IMR-90 (cell line): ENCODE results near the gene JAKMIP2.

ENCODE experiments used
- BHLHE40 ChIP-seq: fragments of 150-350 bp; IDR thresholded peaks from 2 replicates; pipeline ENCODE4 v1.6.1; 2016; ENCODE audit warnings: mild to moderate bottlenecking, low read depth, low read length
- CEBPB ChIP-seq: IDR thresholded peaks from 2 replicates; pipeline ENCODE4 v1.6.1; 2012; ENCODE audit warnings: low read depth, low read length, improper control_type of control experiment
- CHD1 ChIP-seq: IDR thresholded peaks from 2 replicates; pipeline ENCODE4 v1.6.1; 2012; ENCODE audit warnings: low read depth, low read length, improper control_type of control experiment
- CTCF ChIP-seq: conservative IDR thresholded peaks from 2 replicates; pipeline ENCODE4 v1.5.1; 2012; ENCODE audit warnings: mild to moderate bottlenecking, low read depth, low read length, improper control_type of control experiment
- ELK1 ChIP-seq: fragments of 150-350 bp; IDR thresholded peaks from 2 replicates; pipeline ENCODE4 v1.6.1; 2016; ENCODE audit warnings: low read depth, mild to moderate bottlenecking, low read length, moderate library complexity, borderline replicate concordance
- FOS ChIP-seq: fragments of 150-350 bp; IDR thresholded peaks from 2 replicates; pipeline ENCODE4 v1.6.1; 2016; ENCODE audit warnings: low read depth, low read length
- MAFK ChIP-seq: IDR thresholded peaks from 2 replicates; pipeline ENCODE4 v1.6.1; 2012; ENCODE audit warnings: low read depth, low read length, improper control_type of control experiment
- MAZ ChIP-seq: IDR thresholded peaks from 2 replicates; pipeline ENCODE4 v1.6.1; 2012; ENCODE audit warnings: low read depth, mild to moderate bottlenecking, low read length, improper control_type of control experiment, moderate library complexity, borderline replicate concordance
- MXI1 ChIP-seq: IDR thresholded peaks from 2 replicates; pipeline ENCODE4 v1.6.1; 2012; ENCODE audit warnings: low read depth, mild to moderate bottlenecking, low read length, moderate library complexity, borderline replicate concordance
- POLR2A ChIP-seq: IDR thresholded peaks from 2 replicates; pipeline ENCODE4 v1.6.1; 2012; ENCODE audit warnings: mild to moderate bottlenecking, low read depth, low read length
- RAD21 ChIP-seq: IDR thresholded peaks from 2 replicates; pipeline ENCODE4 v1.6.1; 2012; ENCODE audit warnings: low read length, improper control_type of control experiment
- RFX5 ChIP-seq: IDR thresholded peaks from 2 replicates; pipeline ENCODE4 v1.8.0; 2012; ENCODE audit warnings: low read depth, mild to moderate bottlenecking, low read length, moderate library complexity
- SMC3 ChIP-seq: fragments of 150-350 bp; IDR thresholded peaks from 2 replicates; pipeline ENCODE4 v1.6.1; 2016; ENCODE audit warnings: low read depth, mild to moderate bottlenecking, antibody characterized with exemption, low read length, moderate library complexity
- USF2 ChIP-seq: fragments of 150-350 bp; IDR thresholded peaks from 2 replicates; pipeline ENCODE4 v1.6.1; 2017; ENCODE audit warnings: mild to moderate bottlenecking, antibody characterized with exemption, low read length, low read depth

GRCh38 chr5:147690595-147690994, 91.9 kb downstream of the JAKMIP2 start:
- TF ChIP-seq POLR2A (no peak), CTCF (no peak), MAZ (no peak), CEBPB (no peak), SMC3 (no peak), RAD21 (no peak), MXI1 (no peak), CHD1 (no peak), ELK1 (no peak), RFX5 (no peak), USF2 (no peak), BHLHE40 (no peak), MAFK (no peak), FOS (no peak)
